Parathyroid adenoma (tissue), 2 donors: ENCODE data around the gene THAP4.
"Not testable (repeated sequence)": the region's sequence is repeated elsewhere in the genome, so short reads cannot be mapped to it uniquely, and the experiment has no call there.

Experiments
- H2AFZ ChIP-seq: fragments of 300-600 bp; sonication (generic); one replicate; pipeline ENCODE4 v1.7.0; 2017; ENCODE audit warnings: antibody characterized with exemption, mild to moderate bottlenecking
- H3K27ac ChIP-seq: fragments of 300-600 bp; sonication (generic); one replicate; pipeline ENCODE4 v1.7.0; 2017
- H3K27me3 ChIP-seq: fragments of 300-600 bp; sonication (generic); one replicate; pipeline ENCODE4 v1.7.0; 2017; ENCODE audit warnings: low read length; ENCODE audit not compliant: control insufficient read depth, insufficient read depth
- H3K36me3 ChIP-seq: fragments of 300-600 bp; sonication (generic); one replicate; pipeline ENCODE4 v1.7.0; 2017; ENCODE audit warnings: low read length; ENCODE audit not compliant: control insufficient read depth, insufficient read depth
- H3K4me1 ChIP-seq: fragments of 300-600 bp; sonication (generic); one replicate; pipeline ENCODE4 v1.7.0; 2017; ENCODE audit warnings: control low read depth
- H3K4me2 ChIP-seq: fragments of 300-600 bp; sonication (generic); one replicate; pipeline ENCODE4 v1.7.0; 2017; ENCODE audit warnings: low read length
- H3K4me3 ChIP-seq: fragments of 300-600 bp; sonication (generic); one replicate; pipeline ENCODE4 v1.7.0; 2017; ENCODE audit warnings: low read depth, low read length
- H3K79me2 ChIP-seq: fragments of 300-600 bp; sonication (generic); one replicate; pipeline ENCODE4 v1.7.0; 2017; ENCODE audit warnings: control low read depth
- H3K9ac ChIP-seq: fragments of 300-600 bp; sonication (generic); one replicate; pipeline ENCODE4 v1.7.0; 2017; ENCODE audit warnings: mild to moderate bottlenecking
- H3K9me3 ChIP-seq: fragments of 300-600 bp; sonication (generic); one replicate; pipeline ENCODE4 v1.7.0; 2017; ENCODE audit warnings: low read length; ENCODE audit not compliant: control insufficient read depth
- TF ChIP-seq, protein P1 (sequence below): fragments of 300-600 bp; sonication (generic); IDR thresholded peaks from one replicate; pipeline ENCODE4 v1.7.0; 2017; ENCODE audit warnings: antibody characterized with exemption, mild to moderate bottlenecking
- donor health status: primary hyperparathyroidism.

Gene THAP4

GRCh38 chr2:241592126-241592845 is 44.7 kb downstream of the THAP4 start:
- TF ChIP-seq, protein P1, sequence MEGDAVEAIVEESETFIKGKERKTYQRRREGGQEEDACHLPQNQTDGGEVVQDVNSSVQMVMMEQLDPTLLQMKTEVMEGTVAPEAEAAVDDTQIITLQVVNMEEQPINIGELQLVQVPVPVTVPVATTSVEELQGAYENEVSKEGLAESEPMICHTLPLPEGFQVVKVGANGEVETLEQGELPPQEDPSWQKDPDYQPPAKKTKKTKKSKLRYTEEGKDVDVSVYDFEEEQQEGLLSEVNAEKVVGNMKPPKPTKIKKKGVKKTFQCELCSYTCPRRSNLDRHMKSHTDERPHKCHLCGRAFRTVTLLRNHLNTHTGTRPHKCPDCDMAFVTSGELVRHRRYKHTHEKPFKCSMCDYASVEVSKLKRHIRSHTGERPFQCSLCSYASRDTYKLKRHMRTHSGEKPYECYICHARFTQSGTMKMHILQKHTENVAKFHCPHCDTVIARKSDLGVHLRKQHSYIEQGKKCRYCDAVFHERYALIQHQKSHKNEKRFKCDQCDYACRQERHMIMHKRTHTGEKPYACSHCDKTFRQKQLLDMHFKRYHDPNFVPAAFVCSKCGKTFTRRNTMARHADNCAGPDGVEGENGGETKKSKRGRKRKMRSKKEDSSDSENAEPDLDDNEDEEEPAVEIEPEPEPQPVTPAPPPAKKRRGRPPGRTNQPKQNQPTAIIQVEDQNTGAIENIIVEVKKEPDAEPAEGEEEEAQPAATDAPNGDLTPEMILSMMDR, result no peak
- Histone ChIP-seq H3K27ac (no peak overlapping the region), H2AFZ (no peak overlapping the region), H3K4me3 (no peak overlapping the region), H3K4me1 (no peaks in the 10 kb centered on the region), H3K36me3 (no peaks in the 10 kb centered on the region), H3K9ac (no peak overlapping the region), H3K9me3 (peaks cover 2% of the 10 kb centered on the region), H3K27me3 (no peaks in the 10 kb centered on the region), H3K4me2 (no peak overlapping the region), H3K79me2 (peaks cover 15% of the 10 kb centered on the region)

DNA sequence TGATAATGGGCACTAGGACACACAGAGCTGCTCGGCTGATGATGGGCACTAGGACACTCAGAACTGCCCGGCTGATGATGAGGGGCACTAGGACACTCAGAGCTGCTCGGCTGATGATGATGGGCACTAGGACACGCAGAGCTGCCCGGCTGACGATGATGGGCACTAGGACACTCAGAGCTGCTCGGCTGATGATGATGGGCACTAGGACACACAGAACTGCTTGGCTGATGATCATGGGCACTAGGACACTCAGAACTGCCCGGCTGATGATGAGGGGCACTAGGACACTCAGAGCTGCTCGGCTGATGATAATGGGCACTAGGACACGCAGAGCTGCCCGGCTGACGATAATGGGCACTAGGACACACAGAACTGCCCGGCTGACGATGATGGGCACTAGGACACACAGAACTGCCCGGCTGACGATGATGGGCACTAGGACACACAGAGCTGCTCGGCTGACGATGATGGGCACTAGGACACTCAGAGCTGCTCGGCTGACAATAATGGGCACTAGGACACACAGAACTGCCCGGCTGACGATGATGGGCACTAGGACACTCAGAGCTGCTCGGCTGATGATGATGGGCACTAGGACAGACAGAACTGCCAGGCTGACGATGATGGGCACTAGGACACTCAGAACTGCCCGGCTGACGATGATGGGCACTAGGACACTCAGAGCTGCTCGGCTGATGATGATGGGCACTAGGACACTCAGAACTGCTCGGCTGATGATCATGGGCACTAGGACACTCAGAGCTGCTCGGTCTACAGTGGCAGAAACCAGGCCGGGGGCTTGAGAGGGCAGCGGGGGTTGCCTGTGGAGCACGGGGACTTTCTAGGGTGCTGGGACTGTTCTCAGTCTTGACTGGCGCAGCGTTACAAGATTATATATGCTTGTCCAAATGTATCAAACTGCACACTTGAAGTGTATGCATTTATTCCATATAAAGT is 46.2 kb downstream of the THAP4 start:
- not testable (repeated sequence) for H3K9me3 ChIP-seq, H2AFZ ChIP-seq, H3K27me3 ChIP-seq, H3K4me3 ChIP-seq, H3K4me1 ChIP-seq, H3K36me3 ChIP-seq, H3K4me2 ChIP-seq, H3K9ac ChIP-seq, H3K27ac ChIP-seq
- peaks cover 16% of the 10 kb centered on the region for H3K79me2 ChIP-seq

DNA sequence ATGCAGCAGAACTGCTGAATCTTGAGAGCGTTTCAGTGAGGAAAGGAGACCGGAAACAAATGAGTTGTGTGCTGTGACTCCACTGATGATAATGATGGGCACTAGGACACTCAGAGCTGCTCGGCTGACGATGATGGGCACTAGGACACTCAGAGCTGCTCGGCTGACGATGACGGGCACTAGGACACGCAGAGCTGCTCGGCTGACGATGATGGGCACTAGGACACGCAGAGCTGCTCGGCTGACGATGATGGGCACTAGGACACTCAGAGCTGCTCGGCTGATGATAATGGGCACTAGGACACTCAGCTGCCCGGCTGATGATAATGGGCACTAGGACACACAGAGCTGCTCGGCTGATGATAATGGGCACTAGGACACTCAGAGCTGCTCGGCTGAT is 47.1 kb downstream of the THAP4 start:
- not testable (repeated sequence) for H3K27ac ChIP-seq, H3K36me3 ChIP-seq

DNA sequence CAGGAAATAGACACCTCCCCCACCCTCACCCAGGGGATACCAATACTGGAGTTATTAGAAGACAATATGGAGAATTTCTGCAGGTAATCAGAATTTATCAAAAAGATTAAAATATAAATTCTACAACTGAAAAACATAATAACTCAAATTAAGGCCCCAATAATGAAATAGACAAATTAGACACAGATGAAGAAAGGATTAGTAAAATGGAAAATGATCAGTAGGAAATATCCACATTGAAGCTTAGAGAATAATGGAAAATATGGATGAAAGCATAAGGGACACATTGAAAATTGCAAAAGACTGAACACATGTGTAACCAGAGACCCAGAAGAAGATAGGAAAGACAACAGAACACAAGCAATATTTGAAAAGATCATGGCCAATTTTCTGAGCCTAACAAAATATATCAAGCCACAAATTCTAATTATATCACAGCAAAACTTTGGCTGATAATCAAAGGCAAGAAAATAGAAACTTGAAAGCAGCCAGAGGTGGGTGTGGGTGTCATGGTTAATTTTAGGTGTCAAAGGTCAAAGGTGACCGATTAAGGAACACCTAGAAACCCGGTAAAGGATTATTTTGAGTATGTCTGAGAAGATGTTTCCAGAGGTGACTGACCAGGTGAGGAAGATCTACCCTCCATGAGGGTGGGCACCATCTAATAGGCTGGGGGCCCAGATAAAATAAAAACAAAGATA is 50.2 kb downstream of the THAP4 start:
- no peaks in the 10 kb centered on the region for H3K27me3 ChIP-seq
- no peak overlapping the region for H3K27ac ChIP-seq
- H3K4me3 ChIP-seq, result no peak overlapping the region
- no peak overlapping the region for H3K4me2 ChIP-seq
- H2AFZ ChIP-seq, result no peak overlapping the region
- no peak overlapping the region for H3K9ac ChIP-seq
- TF ChIP-seq, protein P1, result no peak
- H3K9me3 ChIP-seq, result peaks cover 7% of the 10 kb centered on the region
- H3K4me1 ChIP-seq, result no peaks in the 10 kb centered on the region
- peaks cover 3% of the 10 kb centered on the region for H3K36me3 ChIP-seq
- peaks cover 8% of the 10 kb centered on the region for H3K79me2 ChIP-seq

More for the DNA sequence above, 47.1 kb downstream of the THAP4 start:
- H3K79me2 ChIP-seq, result peaks cover 18% of the 10 kb centered on the region
- H3K9ac ChIP-seq, H3K27me3 ChIP-seq, H3K4me2 ChIP-seq, H3K4me1 ChIP-seq, H3K4me3 ChIP-seq, H2AFZ ChIP-seq, H3K9me3 ChIP-seq: not testable (repeated sequence)

GRCh38 chr2:241584436-241584835 is 52.5 kb downstream of the THAP4 start:
- peaks cover 7% of the 10 kb centered on the region for H3K9me3 ChIP-seq
- peaks cover 3% of the 10 kb centered on the region for H3K36me3 ChIP-seq
- H2AFZ ChIP-seq, result no peak overlapping the region
- H3K4me3 ChIP-seq, result no peak overlapping the region
- TF ChIP-seq, protein P1, result no peak
- no peaks in the 10 kb centered on the region for H3K27me3 ChIP-seq
- H3K79me2 ChIP-seq, result peaks cover 8% of the 10 kb centered on the region
- H3K4me2 ChIP-seq, result no peak overlapping the region
- no peak overlapping the region for H3K9ac ChIP-seq
- no peak overlapping the region for H3K27ac ChIP-seq
- H3K4me1 ChIP-seq, result no peaks in the 10 kb centered on the region
